Epithelial cell of esophagus (primary cell): ENCODE measurements around the gene MTX1.
"Not testable (repeated sequence)": the region's sequence is repeated elsewhere in the genome, so short reads cannot be mapped to it uniquely, and the experiment has no call there.

ENCODE experiments used
- DNase-seq: peaks from one replicate; pipeline ENCODE4 v3.0.0; 2010; ENCODE audit warnings: low read depth
- H3K4me3 ChIP-seq: 2 replicates; pipeline ENCODE4 v1.5.1; 2011; ENCODE audit warnings: mild to moderate bottlenecking, low read length, control low read depth
- CTCF ChIP-seq: IDR thresholded peaks from 2 replicates; pipeline ENCODE4 v1.5.1; 2011; ENCODE audit warnings: low read depth, mild to moderate bottlenecking, low read length, control low read depth, inconsistent platforms; ENCODE audit not compliant: insufficient read depth; ENCODE audit errors: missing control alignments

Gene MTX1

GRCh38 chr1:155186794-155187455, 21.6 kb upstream of the MTX1 start:
- TF ChIP-seq CTCF, result no peak
- no peak overlapping the region for H3K4me3 ChIP-seq

DNA sequence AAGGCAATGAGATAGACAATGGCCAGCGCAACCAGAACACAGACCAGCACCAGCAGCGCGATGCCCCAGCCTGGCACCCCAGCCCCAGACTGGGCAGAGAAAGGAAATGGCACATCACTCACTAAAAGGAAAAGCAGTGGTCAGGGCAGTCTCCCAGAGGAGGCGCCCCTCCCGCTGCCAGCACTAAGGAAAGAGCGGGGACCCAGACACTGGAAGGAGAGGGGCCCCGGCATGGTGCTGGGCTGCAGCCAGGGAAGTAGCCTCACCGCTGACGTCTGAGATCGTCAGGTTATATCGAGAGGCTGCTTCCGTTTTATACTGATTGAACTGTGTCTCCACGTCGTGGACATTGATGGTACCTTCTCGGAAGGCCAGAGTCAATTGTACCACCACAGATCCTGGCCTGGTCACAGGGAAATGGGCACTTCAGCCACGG, 21.0 kb upstream of the MTX1 start:
- no peak for TF ChIP-seq CTCF
- no peak for DNase-seq
- H3K4me3 ChIP-seq, result no peak overlapping the region

More at GRCh38 chr1:155186794-155187455, 21.6 kb upstream of the MTX1 start:
- no peak for DNase-seq

- TF ChIP-seq CTCF, result no peak
- DNase-seq, result no peak
- no peak overlapping the region for H3K4me3 ChIP-seq
These were observed 20.2 kb upstream of the MTX1 start for GRCh38 chr1:155188268-155188667.

DNA sequence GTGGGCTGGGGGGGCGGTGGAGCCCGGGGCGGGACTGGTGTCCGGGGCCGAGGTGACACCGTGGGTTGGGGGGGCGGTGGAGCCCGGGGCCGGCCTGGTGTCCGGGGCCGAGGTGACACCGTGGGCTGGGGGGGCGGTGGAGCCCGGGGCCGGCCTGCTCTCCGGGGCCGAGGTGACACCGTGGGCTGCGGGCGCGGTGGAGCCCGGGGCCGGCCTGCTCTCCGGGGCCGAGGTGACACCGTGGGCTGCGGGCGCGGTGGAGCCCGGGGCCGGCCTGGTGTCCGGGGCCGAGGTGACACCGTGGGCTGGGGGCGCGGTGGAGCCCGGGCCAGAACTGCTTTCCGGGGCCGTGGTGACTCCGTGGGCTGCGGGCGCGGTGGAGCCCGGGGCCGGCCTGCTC, 18.6 kb upstream of the MTX1 start:
- H3K4me3 ChIP-seq, DNase-seq: not testable (repeated sequence)

DNA sequence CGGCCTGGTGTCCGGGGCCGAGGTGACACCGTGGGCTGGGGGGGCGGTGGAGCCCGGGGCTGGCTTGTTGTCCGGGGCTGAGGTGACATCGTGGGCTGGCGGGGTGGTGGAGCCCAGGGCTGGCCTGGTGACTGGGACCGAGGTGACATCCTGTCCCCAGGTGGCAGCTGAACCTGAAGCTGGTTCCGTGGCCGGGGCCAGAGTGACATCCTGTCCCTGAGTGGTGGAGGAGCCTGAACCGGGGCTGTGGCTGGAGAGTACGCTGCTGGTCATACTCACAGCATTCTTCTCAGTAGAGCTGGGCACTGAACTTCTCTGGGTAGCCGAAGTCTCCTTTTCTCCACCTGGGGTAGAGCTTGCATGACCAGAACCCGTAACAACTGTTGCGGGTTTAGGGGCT, 16.6 kb upstream of the MTX1 start:
- no peak for DNase-seq
- TF ChIP-seq CTCF, result no peak
- no peak overlapping the region for H3K4me3 ChIP-seq

DNA sequence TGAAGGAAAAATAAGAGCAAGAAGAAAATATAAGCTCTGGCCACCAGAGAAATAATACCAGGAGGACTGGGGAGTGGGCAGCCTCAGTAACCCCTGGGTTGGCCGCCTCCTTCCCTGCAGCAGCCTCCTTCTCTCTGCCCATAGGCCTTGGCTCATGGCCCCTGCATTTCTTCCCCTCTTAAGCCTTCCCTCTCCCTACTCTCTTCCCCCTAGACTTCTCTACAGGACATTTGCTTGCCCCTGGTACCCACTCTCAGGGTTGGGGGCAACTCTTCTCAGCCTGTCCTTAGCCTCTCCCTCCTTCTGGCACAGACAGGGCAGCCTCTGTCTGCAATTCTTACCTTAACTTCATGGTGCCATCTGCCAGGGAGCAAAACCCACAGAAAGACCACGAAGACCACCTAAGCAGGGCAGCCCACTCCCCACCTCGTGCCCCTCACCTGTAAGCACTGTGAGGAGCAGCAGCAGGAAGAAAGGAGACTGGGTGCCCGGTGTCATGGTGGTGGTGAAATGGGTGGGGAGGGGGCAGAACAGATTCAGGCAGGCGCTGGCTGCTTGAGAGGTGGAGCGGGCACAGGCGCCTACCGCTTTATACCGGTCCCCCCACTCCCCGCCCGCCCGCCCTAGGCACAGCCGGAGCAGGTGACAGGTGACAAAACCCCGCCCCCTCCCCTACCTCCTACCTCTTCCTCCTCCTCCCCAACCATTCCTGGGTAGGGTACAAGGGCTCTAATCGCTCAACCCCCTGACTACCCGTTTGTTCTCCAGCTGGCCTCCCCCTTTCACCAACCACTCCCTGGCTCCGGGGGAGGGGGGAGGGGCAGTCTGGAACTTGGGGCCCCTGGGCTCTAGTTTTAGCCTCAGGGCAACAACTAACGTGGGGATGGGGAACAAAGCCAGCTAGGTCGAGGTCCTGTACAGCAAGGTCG, 15.9 kb upstream of the MTX1 start:
- no peak for TF ChIP-seq CTCF
- H3K4me3 ChIP-seq, result peak overlapping the region; percentile 12
- no peak for DNase-seq

DNA sequence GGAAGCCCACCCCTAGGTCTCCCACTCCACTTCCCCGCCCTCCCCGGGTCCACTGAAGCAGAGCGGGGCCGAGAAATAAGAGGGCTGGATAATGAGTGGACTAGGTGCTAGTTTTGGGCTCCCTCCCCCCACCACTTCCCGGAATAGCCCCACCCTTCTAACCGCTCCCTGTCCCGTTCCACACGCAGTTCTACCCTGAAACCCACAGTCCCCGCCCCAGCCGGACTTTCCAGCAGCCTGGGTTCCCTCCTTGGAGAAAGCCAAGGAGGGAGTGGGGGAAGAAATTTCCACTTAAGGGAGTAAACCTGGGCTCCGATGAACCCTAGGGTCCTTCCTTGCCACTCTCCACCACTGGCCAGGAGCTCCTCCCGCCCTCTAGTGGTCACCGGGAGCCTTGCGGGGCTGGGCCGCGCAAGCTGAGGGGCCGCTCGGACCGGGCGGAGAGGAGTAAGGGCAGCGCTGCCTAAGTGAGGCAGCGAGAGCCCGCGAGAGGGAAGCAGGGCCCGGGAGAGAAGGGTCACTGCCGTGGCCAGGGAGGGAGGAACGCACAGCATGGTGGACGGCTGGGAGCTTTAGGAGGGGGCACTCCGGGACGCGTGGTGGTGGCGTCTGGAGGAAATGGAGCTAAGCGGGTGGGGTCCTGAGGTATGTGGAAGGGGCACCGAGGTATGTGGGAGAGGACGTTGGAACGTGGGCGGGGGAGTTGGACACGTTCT, 15.1 kb upstream of the MTX1 start:
- peak; percentile 85 for TF ChIP-seq CTCF
- peak; percentile 89 for DNase-seq
- H3K4me3 ChIP-seq, result peak overlapping the region; percentile 49

DNA sequence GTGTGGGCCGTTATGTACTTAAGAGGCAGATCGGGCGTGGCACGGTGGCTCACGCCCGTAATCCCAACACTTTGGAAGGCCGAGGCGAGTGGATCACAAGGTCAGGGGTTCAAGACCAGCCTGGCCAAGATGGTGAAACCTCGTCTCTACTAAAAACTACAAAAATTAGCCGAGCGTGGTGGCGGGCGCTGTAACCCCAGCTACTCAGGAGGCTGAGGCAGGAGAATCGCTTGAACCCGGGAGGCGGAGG, 14.6 kb upstream of the MTX1 start:
- not testable (repeated sequence) for DNase-seq
- H3K4me3 ChIP-seq, result peak overlapping the region; percentile 49
